Motor neuron (in vitro differentiated cells): ENCODE data around the gene TXNDC2. TPM values are rescaled to one million over a fixed set of nuclear protein-coding genes. Genes with fewer than 3 reads are reported as not detected.
A peak's percentile ranks its signal among the peaks of the same experiment; 100 is the strongest.

Experiments used
- ATAC-seq, 8 experiments: fragments of 200-7000 bp; cut with Tn5 transposase; replicated peaks in 6 of 8; 2 replicates each; pipeline ENCODE4 v1.8.0; 2021; ENCODE audit warnings: mild to moderate bottlenecking in 8 of 8, moderate library complexity in 8 of 8
- H3K27ac ChIP-seq, 2 donors: fragments of 250-450 bp; sonication (Bioruptor Pico); 2 replicates each; pipeline ENCODE4 v1.9.0; 2021; ENCODE audit warnings: antibody characterized with exemption in 2 of 2, mild to moderate bottlenecking in 2 of 2, moderate library complexity in 1 of 2
- H3K4me1 ChIP-seq, 2 donors: fragments of 250-450 bp; sonication (Bioruptor Pico); replicated peaks in 1 of 2; 2 replicates each; pipeline ENCODE4 v1.6.1; 2021; ENCODE audit warnings: antibody characterized with exemption in 2 of 2, mild to moderate bottlenecking in 2 of 2, moderate library complexity in 1 of 2
- H3K4me3 ChIP-seq, 5 donors: fragments of 250-450 bp; sonication (Bioruptor Pico); 2 replicates each; pipeline ENCODE4 v1.9.0; 2021; ENCODE audit warnings: antibody characterized with exemption in 5 of 5, mild to moderate bottlenecking in 5 of 5, moderate library complexity in 4 of 5
- WGBS, 10 experiments: fragments of 450-650 bp; shearing (Covaris generic); methylation state at CpG; one replicate each; pipeline ENCODE4 v1.0.0; 2022; 5-methylcytosine and 5-hydroxymethylcytosine counted together
- in situ Hi-C, 9 experiments: fragments of 400-800 bp; cut with MboI; loops; one replicate each; pipeline ENCODE4 v1.15.0; 2021; ENCODE audit warnings: low sequenced_read_pairs in 9 of 9, low pct_unique_long_range_greater_than_20kb in 2 of 9; ENCODE audit not compliant: unreplicated experiment in 9 of 9
- total RNA-seq, 8 experiments: library from RNA; unstranded; fragments of 300-600 nt; gene quantifications; 2 replicates each; pipeline versions ENCODE4 v1.2.3 to v1.2.4, GENCODE V29; 2022

Gene TXNDC2
- total RNA-seq, 8 experiments from 2014 or later, result 0.13 to 0.97 (median 0.29) TPM; not detected in 2

DNA sequence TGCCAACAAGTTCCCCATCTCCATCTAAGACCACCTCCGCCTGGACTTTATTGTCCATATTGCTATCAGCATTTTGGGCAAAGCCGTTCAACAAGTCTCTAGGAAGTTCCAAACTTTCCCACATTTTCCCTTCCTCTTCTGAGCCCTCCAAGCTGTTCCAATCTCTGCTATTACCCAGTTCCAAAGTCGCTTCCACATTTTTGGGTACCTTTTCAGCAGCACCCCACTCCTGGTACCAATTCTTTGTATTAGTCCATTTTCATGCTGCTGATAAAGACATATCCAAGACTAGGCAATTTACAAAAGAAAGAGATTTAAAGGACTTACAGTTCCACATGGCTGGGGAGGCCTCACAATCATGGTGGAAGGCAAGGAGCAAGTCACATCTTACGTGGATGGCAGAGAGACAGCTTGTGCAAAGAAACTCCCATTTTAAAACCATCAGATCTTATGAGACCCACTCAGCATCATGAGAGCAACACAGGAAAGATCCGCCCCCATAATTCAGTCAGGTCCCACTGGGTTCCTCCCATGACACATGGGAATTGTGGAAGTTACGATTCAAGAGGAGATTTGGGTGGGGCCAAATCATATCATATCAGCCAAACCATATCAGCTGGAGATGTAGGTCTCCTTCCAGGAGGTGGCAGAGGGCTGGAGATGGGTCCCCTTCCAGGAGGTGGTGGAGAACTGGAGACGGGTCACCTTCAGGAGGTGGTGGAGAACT, 19.8 kb upstream of the TXNDC2 start:
- H3K27ac ChIP-seq, result no peak overlapping the region
- H3K4me3 ChIP-seq, result no peak overlapping the region
- H3K4me1 ChIP-seq, result peaks cover 35 to 43% of the 10 kb centered on the region in 2 donors
- 91 to 100% (median 96%) methylated on average over 2 to 6 of the region's 7 CpGs; no CpG with 5 or more reads in 1 of the 10 experiments for WGBS, 10 experiments
- in situ Hi-C loops, result no loop called here
- ATAC-seq, result no peak

DNA sequence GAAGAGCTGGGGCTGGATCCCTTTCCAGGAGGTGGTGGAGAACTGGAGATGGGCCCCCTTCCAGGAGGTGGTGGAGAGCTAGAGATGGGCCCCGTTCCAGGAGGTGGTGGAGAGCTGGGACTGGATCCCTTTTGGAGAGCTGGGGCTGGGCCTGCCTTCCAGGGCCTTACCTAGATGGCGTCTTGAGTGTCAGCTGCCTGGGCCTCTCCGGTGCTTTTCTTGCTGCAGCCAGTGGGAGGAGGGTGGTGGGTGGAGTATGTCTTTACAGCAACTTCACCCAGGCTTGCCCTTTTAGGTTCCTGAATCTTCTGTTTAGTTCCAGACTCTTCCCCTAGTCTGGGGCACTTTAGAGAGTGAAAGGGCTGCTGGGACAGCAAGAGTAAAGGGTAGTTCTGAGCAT, 19.1 kb upstream of the TXNDC2 start:
- Histone ChIP-seq H3K4me1 (peaks cover 37 to 39% of the 10 kb centered on the region in 2 donors), H3K27ac (no peak overlapping the region), H3K4me3 (no peak overlapping the region)
- in situ Hi-C loops, result no loop called here
- WGBS, 10 experiments, result 100% methylated on average over 1 to 2 of the region's 3 CpGs; no CpG with 5 or more reads in 6 of the 10 experiments
- no peak for ATAC-seq

DNA sequence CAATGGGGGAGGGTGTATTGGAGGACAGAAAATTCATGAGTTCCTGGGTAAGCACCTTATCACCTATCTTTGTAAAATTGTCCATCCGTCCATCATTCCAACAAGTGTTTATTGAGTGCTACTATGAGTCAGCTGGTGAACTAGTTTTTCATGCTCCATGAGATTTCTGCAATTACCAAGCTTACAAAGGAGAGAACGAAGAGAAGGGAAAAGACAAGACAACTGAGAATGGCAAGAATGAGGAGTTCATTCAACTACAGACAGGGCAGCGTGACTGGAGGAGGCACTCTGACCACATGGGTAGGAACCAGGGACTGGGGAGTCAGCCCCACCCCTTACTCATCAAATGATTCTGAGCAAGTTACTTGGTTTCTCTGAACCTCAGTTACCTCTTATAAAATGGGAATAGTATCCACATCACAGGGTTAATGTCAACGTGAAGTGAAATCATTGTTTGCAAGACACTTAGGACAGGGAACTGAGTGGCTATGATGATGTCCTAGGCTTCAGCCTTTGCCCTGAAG, 18.6 kb upstream of the TXNDC2 start:
- in situ Hi-C loops, result no loop called here
- H3K4me1 ChIP-seq, result peaks cover 32 to 35% of the 10 kb centered on the region in 2 donors
- WGBS, 10 experiments, result 65 to 100% (median 84%) methylated on average over 1 to 4 of the region's 4 CpGs
- no peak overlapping the region for H3K4me3 ChIP-seq
- H3K27ac ChIP-seq, result no peak overlapping the region
- ATAC-seq, result no peak

DNA sequence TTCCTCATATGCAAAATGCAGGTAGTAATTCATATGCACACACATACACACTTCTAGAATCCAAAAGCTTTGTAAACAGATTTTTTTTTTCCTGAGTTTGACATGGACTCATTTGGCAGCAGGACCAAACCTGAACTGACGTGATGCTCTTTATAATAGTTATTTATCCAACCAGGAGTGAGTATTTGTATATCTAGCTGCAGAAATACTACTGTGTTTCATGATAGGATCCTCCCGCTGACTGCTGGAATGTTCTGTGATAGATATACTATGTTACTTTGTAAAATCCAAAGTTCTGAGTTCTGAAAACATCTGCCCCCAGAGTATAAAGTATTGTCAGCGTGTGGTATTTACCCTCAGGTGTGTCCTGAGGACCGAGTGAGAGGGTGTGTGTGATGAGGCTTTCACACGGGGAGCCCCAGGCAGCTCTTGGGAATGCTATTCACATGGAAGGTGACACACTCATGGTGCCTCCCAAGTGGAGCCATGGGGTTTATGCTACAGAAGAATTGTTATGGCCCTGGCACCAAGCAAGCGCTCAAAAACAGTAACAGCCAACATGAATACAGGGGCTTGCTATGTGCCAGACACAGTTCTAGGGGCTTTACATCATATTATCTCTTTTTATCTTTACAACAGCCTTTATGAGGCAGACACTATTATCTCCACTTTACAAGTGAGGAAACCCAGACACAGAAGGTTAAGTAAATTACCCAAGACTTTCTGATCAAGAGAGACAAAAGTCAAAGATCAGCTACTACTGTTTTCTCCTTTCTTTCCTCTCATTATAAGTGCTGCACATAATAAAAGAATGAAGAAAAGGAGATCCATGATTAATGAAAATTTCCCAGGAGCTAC, 16.7 kb upstream of the TXNDC2 start:
- H3K4me3 ChIP-seq, result no peak overlapping the region
- in situ Hi-C loops, result no loop called here
- H3K4me1 ChIP-seq, result peaks cover 14 to 17% of the 10 kb centered on the region in 2 donors
- no peak overlapping the region for H3K27ac ChIP-seq
- ATAC-seq, result no peak
- WGBS, 10 experiments, result 55 to 100% (median 88%) methylated on average over 1 to 6 of the region's 6 CpGs; no CpG with 5 or more reads in 1 of the 10 experiments

DNA sequence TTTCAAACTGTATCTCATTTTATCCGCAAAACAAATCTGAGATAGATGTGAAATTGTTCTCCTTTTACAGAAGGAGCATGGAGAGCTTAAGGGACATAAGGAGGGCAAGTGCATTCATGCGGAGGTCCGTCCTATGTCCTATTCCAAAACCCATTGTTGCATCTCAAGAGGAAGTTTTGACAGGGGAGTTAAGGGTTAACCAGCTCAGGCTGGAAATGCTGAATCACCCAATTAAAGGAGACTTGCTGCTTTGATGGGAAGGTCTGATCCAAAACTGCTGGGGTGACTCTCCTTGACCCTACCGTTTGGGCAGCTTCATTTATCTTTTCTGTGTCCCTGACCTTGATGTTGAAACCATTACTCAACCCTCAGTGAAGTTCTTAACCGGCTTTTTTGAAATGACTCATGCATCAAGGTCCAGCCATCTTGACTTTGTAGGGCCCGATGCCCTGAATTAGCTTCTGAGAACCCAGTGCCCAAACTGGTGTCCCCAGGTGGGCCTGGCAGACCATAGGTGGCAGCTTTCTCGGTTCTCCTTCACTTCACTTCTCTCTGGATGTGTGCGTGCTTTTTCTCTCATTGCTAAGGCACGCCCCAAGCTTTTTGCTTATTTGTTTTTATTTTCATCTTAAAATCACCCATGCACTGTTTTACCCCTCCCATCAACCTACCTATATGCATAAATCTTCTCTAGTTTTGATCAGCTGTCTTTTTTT, 15.9 kb upstream of the TXNDC2 start:
- in situ Hi-C loops, result no loop called here
- H3K27ac ChIP-seq, result no peak overlapping the region
- peak in 4 of 8 experiments; percentile 23 to 84 (median 54) for ATAC-seq
- WGBS, 10 experiments, result 42 to 95% (median 66%) methylated on average over 1 to 8 of the region's 9 CpGs
- no peak overlapping the region for H3K4me3 ChIP-seq
- peaks cover 14 to 17% of the 10 kb centered on the region in 2 donors for H3K4me1 ChIP-seq

DNA sequence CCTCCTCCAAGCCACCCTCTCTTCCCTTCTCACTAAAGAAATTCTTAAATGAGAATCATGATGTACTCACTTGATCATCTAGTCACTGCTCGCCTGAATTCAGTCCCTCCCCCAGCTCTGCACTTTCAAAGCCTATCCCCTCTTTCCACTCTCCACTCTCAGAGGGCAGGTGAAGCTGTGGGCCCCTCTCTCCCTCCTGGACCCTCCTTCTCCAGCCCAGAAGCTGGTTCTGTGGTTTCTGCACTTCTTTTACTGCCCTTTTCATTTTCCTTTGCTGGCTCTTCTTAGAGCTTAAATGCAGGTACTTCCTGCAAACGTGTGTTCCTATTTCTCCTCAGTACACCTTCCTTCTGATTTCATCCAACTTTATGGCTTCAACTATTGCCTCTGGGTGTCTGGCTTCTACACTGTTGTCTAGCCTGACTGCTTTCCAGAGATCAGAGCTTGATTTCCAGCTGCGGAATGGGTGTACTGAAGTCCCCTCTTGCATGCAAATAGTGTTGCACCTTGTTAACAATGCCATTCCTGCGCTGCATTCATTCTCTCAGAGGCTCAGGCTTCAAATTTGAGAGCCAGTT, 15.3 kb upstream of the TXNDC2 start:
- WGBS, 10 experiments, result 25 to 76% (median 46%) methylated on average over 1 to 4 of the region's 4 CpGs; no CpG with 5 or more reads in 2 of the 10 experiments
- Histone ChIP-seq H3K4me3 (no peak overlapping the region), H3K27ac (no peak overlapping the region), H3K4me1 (peaks cover 14 to 17% of the 10 kb centered on the region in 2 donors)
- in situ Hi-C loops, result no loop called here
- ATAC-seq, result peak in 2 of 8 experiments; percentile 32 to 36

DNA sequence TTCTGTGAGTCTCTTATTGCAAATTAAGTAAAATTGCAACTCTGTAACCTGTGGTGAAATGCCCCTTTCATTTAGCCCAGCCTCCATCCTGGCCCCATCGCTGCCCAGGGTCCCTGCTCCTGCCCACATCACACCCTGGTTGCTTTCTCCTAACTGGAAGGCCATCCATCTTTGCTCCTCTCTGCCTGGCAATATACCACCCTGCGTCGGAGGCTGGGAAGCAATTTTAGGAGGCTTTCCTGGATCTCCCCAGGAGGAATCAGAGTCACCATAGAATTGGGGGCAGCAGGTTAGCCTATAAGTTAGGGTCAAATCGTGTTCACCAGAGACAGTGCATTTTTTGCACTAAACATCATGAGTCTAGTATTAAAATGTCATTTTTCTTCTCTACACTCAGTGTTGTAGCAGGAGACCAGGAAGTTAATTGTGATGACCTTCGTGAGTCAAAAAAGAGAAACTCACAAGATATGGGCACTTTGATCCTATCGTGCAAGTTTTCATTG, 14.5 kb upstream of the TXNDC2 start:
- peak in 2 of 8 experiments; percentile 29 to 39 for ATAC-seq
- H3K27ac ChIP-seq, result no peak overlapping the region
- H3K4me3 ChIP-seq, result no peak overlapping the region
- H3K4me1 ChIP-seq, result peaks cover 14 to 17% of the 10 kb centered on the region in 2 donors
- in situ Hi-C loops, result no loop called here
- WGBS, 10 experiments, result 56 to 94% (median 84%) methylated on average over 1 to 6 of the region's 6 CpGs; no CpG with 5 or more reads in 2 of the 10 experiments

DNA sequence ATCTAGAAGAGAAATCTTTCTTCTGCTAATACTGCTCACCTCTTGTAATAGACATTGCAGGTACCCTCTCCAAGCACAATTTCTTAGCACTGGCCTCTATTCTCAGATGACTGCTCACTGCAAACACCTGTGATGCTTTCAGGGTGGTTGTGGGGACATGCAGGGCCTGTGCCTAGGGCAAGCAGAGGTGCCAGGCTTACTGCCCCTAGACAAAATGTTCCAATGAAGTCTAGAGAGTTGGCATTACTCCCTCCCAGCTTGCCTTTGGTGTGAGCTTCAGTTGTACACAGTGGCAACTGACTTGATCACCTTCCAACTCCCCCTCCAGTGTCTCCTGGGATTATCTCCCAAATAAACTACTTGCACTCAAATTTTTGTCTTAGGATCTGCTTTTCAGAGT, 12.9 kb upstream of the TXNDC2 start:
- H3K27ac ChIP-seq, result no peak overlapping the region
- no peak for ATAC-seq
- in situ Hi-C loops, result no loop called here
- peaks cover 14 to 17% of the 10 kb centered on the region in 2 donors for H3K4me1 ChIP-seq
- no peak overlapping the region for H3K4me3 ChIP-seq

DNA sequence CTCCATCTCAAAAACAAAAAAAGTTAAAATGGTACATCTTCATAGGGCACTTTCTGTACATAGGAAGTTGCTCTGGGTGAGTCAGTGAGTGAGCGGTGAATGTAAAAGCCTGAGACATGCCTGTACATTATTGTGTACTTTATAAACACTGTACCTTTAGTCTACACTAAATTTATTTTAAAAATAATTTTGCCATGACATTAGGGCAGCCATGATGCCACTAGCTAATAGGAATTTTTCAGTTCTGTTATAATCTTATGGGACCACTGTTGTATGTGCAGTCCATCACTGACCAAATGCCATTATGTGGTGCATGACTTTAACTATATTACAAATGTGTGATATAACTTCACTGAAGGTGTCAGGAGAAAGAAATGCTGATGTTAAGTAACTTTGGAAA, 11.0 kb upstream of the TXNDC2 start:
- in situ Hi-C loops, result no loop called here
- ATAC-seq, result no peak
- no peak overlapping the region for H3K27ac ChIP-seq
- no peak overlapping the region for H3K4me3 ChIP-seq
- H3K4me1 ChIP-seq, result peaks cover 10 to 14% of the 10 kb centered on the region in 2 donors
- WGBS, 10 experiments, result 100% methylated on average over 1 of the region's 1 CpG; no CpG with 5 or more reads in 6 of the 10 experiments

DNA sequence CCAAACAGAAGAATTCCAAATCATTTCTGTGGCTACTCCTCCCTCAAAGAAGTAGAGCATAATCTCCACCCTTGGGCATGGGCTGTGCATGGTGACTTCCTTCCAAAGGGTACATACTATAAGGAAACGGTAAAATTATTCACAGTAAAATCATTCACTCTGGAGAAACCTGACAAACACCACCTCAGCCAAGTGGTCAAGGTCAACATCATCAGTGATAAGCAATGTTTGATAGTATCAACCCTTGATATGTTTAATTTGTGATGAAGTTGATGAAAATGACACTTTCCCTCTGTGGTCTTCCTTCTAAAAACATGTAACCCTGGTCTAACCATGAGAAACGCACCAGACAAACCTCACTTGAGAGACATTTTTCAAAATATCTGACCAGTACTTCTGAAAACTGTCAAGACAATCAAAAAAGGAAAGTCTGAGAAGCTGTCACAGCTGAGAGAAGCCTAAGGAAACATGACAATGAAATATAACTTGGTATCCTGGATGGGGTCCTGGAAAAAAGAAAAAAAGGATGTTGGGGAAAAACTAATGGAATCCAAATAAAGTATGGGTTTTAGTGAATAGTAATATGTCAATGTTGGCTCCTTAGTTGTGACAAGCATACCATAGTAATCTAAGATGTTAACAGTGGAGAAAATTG, 9.4 kb upstream of the TXNDC2 start:
- no peak for ATAC-seq
- 84 to 100% (median 94%) methylated on average over 1 to 2 of the region's 2 CpGs; no CpG with 5 or more reads in 2 of the 10 experiments for WGBS, 10 experiments
- in situ Hi-C loops, result no loop called here
- peaks cover 0 to under 1% of the 10 kb centered on the region in 2 donors for H3K4me1 ChIP-seq
- no peak overlapping the region for H3K27ac ChIP-seq
- no peak overlapping the region for H3K4me3 ChIP-seq

DNA sequence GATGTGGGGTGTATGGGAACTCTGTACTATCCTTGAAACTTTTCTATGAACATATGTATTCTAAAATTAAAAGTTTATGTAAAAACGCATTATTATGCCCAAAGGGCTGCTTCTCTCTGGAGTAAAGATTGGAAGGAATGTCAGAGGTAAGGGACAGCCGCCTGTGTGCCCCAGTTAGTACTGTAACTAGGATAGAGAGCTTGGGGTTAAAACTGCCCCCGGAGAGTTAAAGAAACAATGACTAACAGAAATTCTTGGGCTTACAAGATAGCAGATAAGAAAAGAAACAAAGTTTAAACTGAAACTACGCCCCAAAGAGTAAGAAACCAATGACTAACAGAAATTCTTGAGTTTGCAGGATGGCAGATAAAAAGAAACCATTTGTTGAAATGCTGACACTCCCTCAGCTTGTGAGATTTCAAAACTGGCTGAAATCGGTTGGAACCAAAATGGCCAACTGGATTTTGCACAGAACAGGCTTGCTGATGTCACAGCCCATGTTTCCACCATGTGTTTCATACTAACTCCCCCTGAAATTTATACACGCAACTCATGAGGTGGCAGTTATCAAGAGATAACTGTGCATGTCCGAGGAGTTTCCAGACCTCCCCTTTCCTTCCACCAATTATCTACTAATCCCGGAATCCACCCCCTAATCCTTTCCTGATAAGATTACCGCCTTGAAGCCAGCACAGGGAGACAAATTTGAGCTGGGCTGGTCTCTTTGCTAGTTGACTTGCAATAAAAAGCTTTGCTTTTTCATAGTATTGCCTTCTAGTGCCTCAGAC, 8.7 kb upstream of the TXNDC2 start:
- in situ Hi-C loops, result no loop called here
- Histone ChIP-seq H3K4me1 (no peaks in the 10 kb centered on the region), H3K27ac (no peak overlapping the region), H3K4me3 (no peak overlapping the region)
- 0 to 95% (median 77%) methylated on average over 3 to 9 of the region's 9 CpGs for WGBS, 10 experiments
- ATAC-seq, result peak in 4 of 8 experiments; percentile 40 to 98 (median 86)
